Measurements from ENCODE around the gene FOXO3.
"Not testable (repeated sequence)": the region's sequence is repeated elsewhere in the genome, so short reads cannot be mapped to it uniquely, and the experiment has no call there.

FOXO3 gene

DNA sequence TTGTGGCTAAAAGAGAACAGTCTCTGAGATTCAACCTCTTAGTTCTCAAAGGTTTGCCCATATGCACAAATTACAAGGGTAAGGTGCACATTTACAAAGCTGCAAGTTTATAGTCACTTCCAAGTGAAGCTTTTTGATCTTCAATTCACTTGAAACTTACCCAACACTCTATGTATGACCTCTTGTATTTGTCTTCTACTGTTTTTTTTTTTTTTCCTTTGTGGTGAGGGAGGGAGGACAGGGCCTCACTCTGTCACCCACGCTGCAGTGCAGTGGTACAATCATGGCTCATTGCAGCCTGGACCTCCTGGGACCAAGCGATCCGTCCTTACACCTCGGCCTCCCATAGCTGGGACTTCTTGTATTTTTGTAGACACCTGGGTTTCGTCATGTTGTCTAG is 4.5 kb upstream of the FOXO3 start:
- DNase-seq (ENCODE audit: low spot score), result no peak

DNA sequence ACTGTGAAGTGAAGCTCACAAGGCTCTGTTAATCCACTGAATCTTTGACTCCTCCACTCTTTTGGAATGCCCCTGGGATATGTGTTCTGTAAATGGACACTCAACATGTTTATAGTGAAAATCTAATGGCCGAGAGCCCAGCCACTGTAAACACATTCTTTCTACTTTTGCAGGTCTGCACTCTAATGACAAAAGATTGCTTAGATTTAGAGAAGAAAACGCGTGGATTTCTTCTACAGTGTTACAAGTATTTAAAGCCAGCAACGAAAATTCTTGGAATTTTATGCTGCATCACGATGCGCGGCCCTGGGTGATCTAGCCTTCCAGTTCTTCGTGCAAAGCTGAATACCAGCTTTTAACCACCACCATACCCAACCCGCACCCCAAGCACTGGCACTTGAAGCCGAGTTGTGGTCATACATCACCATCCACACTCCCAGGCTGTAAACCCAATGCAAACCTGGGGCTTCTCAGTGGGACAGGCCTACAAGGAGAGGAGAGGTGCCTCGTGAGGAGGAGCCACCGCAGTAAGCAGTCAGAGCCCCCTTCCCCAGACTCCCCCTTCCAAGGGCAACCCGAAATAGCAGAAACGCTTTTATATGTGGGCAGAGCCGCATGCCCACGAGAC is 3.7 kb upstream of the FOXO3 start:
- DNase-seq (ENCODE audit: low spot score), result no peak

DNA sequence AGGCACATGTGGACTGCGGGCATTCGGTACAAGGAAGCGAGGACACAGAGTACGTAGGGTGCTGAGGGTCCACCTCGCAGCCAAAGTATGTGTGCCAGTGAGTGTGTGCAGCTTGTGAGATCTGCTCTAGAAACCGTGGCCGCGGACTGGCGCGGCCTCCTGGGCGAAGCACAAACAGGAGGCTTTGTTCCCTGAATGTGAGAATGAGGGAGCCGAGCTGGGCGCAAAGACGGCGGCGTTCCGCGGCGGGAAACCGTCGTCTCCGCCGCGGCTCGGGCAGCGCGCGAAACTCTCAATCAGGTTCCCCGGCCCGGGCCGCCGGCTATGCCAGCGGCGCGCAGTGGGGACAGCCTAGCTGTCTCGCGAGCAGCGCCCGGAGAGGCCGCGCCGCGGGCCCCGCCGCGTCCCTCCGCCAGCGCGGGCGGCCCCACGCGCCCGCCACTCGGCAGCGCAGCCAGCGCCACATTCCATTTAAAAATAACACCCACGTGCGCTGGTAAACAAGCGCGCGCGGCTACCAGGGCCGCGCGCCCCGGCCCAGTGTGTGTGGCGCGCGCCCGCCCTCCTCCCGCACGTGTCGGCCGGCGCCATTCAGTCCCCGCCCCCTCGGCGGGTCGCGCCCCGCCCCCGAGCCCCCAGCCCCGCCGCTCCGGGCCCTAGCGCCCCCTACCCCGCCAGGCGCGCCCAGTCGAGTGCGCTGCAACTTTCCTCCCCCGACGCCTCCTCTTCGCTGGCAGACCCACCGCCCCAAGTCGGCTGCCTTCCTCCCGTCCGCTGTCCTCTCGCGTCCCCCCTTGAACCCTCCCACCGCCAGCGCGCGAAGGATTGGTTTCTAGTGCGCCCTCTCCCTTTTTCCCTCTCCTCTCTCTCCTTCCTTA is 3.0 kb upstream of the FOXO3 start:
- DNase-seq (ENCODE audit: low spot score), result peak; percentile 83

DNA sequence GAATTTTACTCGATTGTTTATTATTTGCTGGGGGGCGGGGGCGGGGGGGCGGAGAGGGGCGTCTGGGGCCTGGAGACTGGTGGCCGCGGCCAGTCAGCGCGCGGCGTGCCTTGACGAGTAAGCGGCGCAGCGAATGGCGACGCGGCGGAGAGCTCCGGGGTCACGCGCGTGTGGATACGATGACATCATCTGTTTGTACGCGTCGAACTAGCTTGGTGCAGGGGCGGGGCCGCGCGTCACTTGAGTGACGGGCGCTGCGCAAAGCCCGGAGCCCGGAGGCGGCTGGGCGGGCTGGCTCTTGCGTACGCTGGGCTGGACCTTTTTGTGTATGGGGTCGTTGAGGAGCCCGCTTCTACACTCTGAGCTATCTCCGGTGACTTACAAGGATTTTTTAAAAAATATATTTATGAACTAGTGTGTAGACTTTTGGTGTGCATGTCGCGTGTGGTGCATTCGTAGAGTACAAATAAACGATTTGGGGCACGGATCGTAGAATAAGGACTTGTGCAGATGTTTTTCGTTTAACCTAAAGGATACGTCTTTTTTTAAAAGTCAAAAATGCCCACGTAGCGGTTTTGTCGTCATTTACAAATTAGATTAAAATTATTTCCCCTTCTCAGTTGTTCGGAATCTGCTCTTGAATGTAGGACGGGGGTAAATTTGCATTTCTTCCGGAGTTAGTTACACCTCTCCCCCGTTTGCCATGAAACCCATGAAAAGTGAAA is 2.2 kb upstream of the FOXO3 start:
- peak; percentile 99 for DNase-seq (ENCODE audit: low spot score)

DNA sequence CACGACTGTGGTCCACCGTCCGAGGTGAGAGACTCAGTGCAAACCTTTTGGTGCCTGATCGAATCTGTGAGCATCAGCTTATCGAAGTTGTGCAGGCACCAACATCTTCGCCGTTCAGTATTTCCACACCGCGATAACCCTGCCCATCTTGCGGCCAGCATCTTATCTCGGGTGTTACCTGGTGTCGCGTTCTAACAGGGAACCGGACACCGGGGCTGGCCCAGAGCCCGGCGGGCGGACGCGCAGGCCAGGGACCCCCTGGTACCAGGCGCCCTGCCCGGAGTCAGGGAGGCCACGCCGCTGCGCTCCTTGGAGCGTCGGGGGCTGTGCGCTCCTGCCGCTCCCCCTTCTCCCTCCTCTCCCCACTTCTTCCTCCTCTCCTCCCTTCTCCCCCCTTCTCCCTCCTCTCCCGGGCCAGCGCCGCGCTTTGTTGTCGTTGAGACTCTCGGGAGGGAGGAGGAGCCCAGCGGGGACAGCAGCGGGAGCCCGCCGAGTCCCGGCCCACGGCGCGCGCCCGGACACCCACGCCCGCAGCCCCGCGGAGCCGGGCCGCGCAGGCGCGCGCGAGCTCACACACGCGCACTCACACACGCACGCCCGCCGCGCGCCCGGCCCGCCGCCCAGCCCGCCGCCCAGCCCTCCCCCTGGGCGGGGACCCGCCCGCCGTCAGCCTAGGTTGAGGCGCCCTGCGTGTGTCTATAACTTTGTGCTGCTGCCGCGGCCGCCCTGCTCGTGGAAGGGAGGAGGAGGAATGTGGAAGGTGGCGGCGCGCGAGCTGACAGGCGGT is 1.4 kb upstream of the FOXO3 start:
- peak; percentile 94 for DNase-seq (ENCODE audit: low spot score)

DNA sequence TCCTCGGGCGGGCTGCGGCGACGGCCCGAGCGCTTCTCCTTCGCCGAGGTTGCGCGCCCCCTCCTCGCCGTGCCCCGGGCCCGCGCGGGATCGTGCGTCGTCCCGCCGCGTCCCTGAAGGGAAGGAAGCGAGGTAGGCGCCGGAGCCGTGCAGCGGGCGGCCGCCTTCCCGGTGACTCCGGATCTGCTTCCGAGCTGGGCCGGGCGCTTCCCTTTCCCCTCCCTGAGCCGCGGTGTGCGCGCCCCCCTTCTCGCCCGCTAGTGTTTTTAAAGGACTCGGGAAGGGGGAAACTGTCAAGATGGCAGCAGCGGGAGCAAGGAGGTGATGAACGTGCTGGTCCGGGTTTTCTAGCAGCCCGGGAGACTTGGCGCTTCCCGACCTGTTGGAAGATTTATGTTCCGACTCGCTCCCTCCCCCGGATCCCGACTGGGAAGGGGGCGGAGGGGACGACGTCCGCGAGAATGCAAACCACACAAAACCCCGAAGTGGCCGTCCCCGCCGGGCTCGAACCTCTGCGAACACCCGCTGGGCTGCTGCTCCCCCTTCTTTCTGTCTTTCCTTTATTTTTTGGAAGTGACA is 744 bp upstream of the FOXO3 start:
- no peak for DNase-seq (ENCODE audit: low spot score)

DNA sequence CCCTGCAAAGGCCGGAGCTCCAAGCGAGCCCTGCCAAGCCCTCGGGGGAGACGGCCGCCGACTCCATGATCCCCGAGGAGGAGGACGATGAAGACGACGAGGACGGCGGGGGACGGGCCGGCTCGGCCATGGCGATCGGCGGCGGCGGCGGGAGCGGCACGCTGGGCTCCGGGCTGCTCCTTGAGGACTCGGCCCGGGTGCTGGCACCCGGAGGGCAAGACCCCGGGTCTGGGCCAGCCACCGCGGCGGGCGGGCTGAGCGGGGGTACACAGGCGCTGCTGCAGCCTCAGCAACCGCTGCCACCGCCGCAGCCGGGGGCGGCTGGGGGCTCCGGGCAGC is 561 bp downstream of the FOXO3 start:
- not testable (repeated sequence) for DNase-seq (ENCODE audit: low spot score)

DNA sequence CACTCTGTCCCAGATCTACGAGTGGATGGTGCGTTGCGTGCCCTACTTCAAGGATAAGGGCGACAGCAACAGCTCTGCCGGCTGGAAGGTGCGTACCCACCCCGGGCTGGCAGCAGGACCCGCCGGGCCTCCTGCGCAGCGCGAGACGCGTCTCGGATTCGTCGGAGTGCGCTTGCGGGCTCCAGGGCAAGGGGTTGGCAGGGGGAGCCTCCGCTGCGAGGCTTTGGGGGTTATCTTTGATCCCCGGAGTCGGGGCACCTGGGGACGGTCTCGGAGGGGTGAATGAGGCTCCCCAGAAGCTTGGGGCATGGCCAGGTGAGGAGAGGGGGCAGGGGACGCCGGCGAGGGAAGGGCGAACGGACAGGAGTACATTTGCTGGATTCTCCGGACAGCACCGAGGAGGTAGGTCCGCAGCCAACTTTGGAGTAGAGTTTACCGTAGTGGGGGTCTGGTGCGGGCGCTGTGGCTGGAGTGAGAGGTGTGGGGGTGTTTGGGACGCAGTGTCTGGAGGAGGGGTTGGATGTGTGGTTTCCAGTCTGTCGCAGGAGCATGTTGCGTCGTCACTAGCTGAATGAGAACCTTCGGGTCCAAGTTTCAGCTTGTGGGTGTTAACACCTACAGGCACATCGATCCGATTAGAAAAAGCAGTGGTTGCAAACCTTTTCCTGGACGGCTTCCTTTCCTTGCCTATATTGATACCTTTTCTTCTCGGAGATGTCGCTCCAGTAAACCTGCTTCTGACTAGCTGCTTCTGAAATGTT is 1.2 kb downstream of the FOXO3 start:
- DNase-seq (ENCODE audit: low spot score), result no peak

DNA sequence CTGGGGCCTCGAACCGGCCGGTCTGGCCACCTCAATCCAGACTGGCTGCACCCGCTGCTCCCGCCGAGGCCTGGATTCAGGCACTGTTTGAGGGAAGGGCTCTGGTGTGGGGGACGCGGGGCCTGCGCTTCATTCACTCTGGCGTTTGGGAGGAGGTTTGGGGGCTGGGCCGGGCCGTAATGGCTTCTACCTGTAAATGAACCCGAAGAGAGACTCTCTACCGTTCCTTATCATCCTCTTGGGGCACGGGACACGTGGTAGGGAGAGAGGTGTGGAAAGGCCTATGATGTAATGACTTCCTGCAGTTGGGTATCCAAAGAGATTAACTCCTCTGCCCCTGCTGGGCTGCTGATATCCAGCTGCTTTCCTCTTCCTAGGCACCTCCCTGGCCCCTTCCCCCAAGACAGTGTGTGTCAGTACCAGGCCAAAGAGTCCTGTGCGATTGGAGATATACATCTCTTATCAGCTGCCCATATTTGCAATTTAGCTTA is 1.8 kb downstream of the FOXO3 start:
- DNase-seq (ENCODE audit: low spot score), result no peak

DNA sequence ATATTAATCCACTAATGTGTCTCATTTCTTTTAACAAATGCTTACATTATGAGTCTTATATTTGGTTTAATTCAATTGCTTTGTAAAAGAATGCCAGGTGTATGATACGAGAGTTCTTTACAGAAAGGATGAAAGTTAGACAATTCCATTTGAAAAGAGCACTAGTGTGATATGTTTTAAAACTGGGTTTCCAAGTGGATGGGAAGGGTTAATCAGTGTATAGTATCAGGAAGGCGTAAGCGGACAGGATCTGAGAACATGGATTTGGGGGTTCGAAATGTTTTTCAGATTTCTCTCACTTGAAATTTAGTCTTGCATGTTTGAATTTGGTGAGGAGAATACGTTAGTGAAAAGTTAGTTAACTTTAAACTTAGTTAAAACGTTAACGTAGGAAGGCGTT is 2.6 kb downstream of the FOXO3 start:
- no peak for DNase-seq (ENCODE audit: low spot score)

DNA sequence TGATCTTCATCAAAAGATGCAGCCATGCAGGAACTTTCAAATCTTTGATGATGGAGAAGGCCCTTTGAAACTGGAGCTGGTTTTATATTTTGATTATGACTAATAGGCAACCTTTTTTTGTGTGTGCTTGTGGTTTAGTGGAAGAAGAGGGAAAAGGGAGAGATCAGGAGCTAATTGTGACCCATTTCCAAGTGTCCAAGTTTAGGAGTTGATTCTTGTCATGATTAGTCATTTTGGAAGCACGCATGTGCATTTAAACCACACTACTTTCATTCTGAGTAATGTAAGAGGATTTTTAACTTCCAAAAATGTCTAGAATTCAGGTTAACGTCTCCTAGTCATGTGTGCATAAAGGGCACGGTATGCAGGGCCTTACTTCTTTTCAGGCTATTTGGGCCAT is 3.5 kb downstream of the FOXO3 start:
- no peak for DNase-seq (ENCODE audit: low spot score)

DNA sequence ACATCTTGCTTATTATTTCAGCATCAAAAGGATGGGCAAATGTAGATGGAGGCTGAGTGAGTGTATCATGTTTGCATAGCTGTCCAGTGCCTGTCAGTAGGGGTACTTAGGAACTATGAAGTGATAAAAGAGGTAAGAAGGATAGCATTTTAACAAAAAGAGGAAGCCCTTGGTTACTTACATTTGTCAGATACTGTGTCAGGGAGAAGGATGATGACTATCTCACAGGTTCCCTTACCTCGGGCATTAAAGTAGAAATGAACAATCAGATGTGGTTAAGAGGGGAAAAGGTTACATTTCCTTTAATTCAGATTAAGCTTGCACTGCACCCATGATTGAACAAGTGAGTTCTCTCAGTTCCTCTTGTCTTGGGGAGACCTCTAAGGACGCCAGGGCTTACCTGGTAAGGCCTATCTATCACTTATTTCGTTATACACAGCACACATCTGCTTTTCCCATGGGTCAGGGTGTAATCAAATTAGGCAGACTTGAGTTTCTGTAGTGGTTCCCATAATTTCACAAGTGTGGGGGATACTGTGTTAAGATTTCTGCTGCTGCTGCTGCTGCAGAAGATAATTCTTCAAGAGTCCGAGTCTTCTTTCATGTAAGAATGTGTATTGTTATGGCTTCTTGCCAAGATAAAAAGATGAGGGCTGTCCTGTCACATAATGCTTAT is 4.5 kb downstream of the FOXO3 start:
- peak; percentile 68 for DNase-seq (ENCODE audit: low spot score)

DNA sequence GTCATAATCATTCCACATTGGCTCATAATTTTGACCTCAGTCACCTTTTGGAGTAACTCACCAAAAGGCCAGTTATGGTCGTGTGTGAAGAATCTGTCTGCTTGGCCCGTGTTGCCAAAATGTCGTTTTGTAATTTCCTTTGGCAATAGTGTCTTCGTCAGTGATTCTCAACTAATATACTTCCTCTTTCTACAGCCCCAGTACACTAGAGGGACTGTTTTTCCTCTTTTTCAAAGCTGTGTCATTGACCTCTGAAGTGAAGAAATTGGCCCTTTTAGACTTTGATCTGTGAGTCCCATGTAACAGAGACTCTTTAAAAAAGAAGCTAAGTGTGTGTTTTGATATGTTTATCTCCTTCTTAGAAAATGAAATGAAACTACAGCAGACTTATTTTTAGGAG is 5.2 kb downstream of the FOXO3 start:
- peak; percentile 30 for DNase-seq (ENCODE audit: low spot score)

DNA sequence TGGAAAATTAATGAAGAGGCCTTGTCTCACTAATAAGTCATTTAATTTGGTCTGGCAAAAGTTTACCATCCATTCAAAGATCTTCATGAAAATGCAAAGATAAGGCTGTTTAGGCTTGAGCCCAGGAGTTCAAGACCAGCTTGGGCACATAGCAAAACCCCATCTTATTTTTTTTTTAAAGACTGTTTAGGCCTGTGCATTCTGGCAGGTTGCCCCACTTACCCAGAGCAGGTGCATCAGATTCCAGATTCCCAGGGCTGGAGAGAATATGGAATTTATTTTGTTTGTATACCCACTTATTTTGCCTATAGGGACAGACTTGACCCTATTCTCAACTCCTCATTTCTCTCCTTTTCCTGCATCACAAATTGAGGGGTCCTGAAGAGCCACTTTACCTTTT is 5.7 kb downstream of the FOXO3 start:
- DNase-seq (ENCODE audit: low spot score), result no peak

DNA sequence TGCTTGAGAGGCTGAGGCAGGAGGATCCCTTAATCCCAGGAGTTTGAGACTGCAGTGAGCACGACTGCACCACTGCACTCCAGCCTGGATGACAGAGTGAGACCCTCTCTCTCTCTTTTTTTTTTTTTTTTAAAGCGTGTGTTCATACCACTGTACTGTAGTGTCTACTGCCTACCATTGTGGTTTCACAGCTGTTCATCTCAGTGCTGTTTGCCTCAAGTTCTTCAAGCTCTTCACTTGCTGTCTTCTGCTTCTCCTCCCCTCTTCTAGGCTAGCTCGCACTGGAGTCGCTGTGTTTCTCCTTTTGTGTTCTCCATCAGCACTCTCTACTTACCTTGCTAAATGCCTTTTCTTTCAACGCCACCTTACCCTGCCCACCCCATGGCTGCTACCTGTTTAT is 7.4 kb downstream of the FOXO3 start:
- no peak for DNase-seq (ENCODE audit: low spot score)

DNA sequence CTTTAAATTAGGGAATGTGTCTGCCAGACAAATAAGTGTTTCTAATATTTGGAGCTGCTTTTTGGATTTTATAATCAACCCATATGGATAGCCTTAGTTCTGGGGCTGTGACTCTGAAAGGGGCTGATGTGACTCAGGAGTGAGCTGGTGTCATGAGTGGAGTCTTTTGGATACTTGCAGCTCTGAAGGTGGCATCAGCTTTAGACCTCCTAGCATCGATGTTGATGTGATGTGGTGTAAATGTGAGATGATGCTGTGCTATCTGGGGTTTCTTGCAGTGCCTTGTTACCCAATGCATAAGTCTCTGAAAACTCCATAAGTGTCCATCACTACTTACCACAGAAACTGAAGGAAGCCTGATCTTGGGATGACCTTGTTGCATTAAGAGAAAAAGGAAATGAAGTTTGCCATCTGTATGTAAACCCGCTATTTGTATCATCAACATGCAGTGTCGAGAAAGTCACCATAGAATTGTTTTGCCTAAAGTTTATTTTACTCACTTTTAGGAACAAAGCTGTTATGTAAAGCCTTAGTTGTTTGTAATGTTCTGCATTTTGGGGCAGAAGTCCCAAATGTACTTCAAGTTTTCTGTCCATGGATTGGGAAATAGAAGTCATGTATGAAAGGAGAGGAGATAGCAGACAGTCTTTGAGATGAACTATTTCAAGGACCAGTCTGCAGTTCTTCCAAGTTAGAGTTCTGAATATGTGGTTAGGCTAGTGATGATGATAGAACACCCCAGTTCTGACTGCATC is 8.0 kb downstream of the FOXO3 start:
- DNase-seq (ENCODE audit: low spot score), result no peak

DNA sequence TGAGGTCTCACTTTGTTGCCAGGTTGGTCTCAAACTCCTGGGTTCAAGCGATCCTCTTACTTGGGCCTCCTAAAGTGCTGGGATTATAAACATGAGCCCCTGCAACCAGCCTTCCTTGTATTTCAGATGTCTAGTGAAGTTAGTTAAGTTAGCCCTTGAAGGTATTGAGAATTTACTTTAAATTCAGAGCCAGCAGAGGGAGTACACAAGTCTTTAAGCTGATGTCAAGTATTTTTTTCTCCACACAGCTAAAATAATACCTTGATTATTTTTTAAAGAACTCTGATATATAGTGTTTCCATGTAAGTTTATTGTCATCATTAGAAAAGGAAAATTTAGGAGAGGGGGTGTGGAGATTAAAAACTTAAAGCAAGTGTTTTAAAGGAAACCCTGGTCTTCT is 9.8 kb downstream of the FOXO3 start:
- no peak for DNase-seq (ENCODE audit: low spot score)

DNA sequence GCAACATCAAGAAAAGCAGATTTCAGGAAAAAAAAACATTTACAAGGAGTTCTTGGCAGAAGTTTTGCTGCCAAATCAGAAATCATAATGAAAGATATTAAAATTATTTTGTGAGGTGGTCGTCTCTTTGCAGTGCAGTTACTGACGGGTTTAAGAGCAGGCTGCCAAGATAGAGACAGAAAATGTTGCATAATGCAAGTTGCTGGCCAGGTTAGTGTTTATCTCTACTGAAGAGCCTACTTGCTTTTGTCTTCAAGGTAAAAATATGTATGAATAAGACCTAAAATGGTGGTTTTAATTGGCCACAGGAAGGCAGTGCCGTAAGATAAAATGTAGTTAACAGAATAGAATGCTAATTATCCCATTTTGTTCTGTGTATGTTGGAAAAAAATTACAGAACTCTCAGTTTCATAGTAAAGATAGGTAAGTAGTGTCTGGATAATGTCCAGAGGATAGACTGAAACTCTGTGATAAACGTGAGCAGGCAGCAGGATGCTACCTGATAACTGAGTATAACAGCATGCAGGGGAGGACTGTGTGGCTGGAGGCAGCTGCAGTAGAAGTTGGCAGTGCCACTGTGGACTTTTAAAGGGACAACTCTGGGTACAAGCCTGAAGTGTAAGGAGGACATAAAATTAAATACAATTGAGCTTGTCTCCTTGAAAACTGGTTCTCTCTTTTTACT is 13.9 kb downstream of the FOXO3 start:
- no peak for DNase-seq (ENCODE audit: low spot score)

DNA sequence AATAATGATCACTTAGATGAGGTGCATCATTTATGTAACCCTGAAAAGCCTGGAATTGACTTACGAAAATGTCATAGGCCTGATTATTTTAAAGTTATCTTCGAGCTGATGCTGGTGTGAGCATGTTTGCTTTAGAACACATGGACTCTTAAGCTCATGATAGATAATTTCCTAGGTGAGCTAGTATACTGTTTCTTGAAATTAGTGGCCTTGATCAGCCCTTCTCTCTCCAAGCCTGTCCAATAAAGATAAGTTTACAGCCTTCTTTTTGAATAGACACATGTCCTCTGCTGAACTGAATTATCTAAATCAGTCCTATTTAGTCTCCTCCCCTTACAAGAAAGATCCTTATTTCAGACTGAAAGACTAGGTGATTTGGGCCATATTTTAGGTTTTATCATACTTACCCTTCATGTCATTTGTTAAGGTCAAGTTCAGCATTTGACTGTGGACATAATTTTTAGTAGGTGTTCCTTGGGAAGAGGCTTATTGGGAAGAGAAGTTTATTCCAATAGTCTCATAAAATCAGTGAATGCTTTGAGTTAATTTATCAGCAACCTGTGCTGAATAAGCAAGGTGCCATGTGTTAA is 15.3 kb downstream of the FOXO3 start:
- no peak for DNase-seq (ENCODE audit: low spot score)
